Jurkat, Clone E6-1 (cell line): ENCODE measurements around the gene MSMP.
A peak's percentile ranks its signal among the peaks of the same experiment; 100 is the strongest.

Experiments
- DNase-seq: peaks from one replicate; pipeline ENCODE4 v3.0.0-alpha.2; 2011; ENCODE audit warnings: low read depth, low spot score
- H3K4me3 ChIP-seq: 2 replicates; pipeline ENCODE4 v1.5.1; 2011; ENCODE audit warnings: mild to moderate bottlenecking, low read length, control low read depth, moderate library complexity

The MSMP gene

GRCh38 chr9:35774907-35775635, 21.0 kb upstream of the MSMP start:
- no peak for DNase-seq
- no peak overlapping the region for H3K4me3 ChIP-seq

- H3K4me3 ChIP-seq = no peak overlapping the region
- DNase-seq = no peak
Observed at GRCh38 chr9:35771943-35772342, 17.9 kb upstream of the MSMP start.

- H3K4me3 ChIP-seq = no peak overlapping the region
- DNase-seq = no peak
Observed at GRCh38 chr9:35771534-35771933, 17.5 kb upstream of the MSMP start.

GRCh38 chr9:35771075-35771433, 17.0 kb upstream of the MSMP start:
- DNase-seq = no peak
- no peak overlapping the region for H3K4me3 ChIP-seq

- H3K4me3 ChIP-seq = no peak overlapping the region
- no peak for DNase-seq
Observed at GRCh38 chr9:35769763-35770162, 15.7 kb upstream of the MSMP start.

GRCh38 chr9:35767458-35767857, 13.4 kb upstream of the MSMP start:
- DNase-seq = no peak
- no peak overlapping the region for H3K4me3 ChIP-seq

- no peak overlapping the region for H3K4me3 ChIP-seq
Observed at GRCh38 chr9:35766997-35767396, 12.9 kb upstream of the MSMP start.

GRCh38 chr9:35763803-35764202, 9.7 kb upstream of the MSMP start:
- H3K4me3 ChIP-seq = no peak overlapping the region
- DNase-seq = no peak

More at GRCh38 chr9:35766997-35767396, 12.9 kb upstream of the MSMP start:
- DNase-seq = no peak

- no peak for DNase-seq
- no peak overlapping the region for H3K4me3 ChIP-seq
Observed at GRCh38 chr9:35763181-35763580, 9.1 kb upstream of the MSMP start.

- no peak overlapping the region for H3K4me3 ChIP-seq
- no peak for DNase-seq
Observed at GRCh38 chr9:35760651-35761050, 6.6 kb upstream of the MSMP start.

- no peak overlapping the region for H3K4me3 ChIP-seq
- no peak for DNase-seq
Observed at GRCh38 chr9:35759795-35760194, 5.7 kb upstream of the MSMP start.

- no peak overlapping the region for H3K4me3 ChIP-seq
Observed at GRCh38 chr9:35758475-35759050, 4.5 kb upstream of the MSMP start.

GRCh38 chr9:35757892-35758275, 3.8 kb upstream of the MSMP start:
- DNase-seq = no peak
- peak overlapping the region; percentile 81 for H3K4me3 ChIP-seq

More at GRCh38 chr9:35758475-35759050, 4.5 kb upstream of the MSMP start:
- no peak for DNase-seq

- peak overlapping the region; percentile 81 for H3K4me3 ChIP-seq
- no peak for DNase-seq
Observed at GRCh38 chr9:35757226-35757891, 3.3 kb upstream of the MSMP start.

- peak; percentile 73 for DNase-seq
- peak overlapping the region; percentile 81 for H3K4me3 ChIP-seq
Observed at GRCh38 chr9:35756275-35757225, 2.5 kb upstream of the MSMP start.

- H3K4me3 ChIP-seq = no peak overlapping the region
- no peak for DNase-seq
Observed at GRCh38 chr9:35755071-35755470, 995 bp upstream of the MSMP start.

- no peak overlapping the region for H3K4me3 ChIP-seq
- DNase-seq = no peak
Observed at GRCh38 chr9:35753466-35753865, 610 bp downstream of the MSMP start.

GRCh38 chr9:35750256-35750531, 3.9 kb downstream of the MSMP start:
- DNase-seq = no peak
- H3K4me3 ChIP-seq = peak overlapping the region; percentile 76; the same call in 1 of the 2 replicates

- DNase-seq = no peak
- H3K4me3 ChIP-seq = peak overlapping the region; percentile 76
Observed at GRCh38 chr9:35749515-35750255, 4.4 kb downstream of the MSMP start.
